ENCODE results near the gene ISG15.

ISG15 gene

GRCh38 chr1:1044455-1045078 lies 31.3 kb downstream of the ISG15 start:
- Histone ChIP-seq H3K79me2 (ENCODE audit: insufficient read depth, low read length) (no peaks in the 10 kb centered on the region), H3K9ac (ENCODE audit: low read depth, low read length, poor library complexity, severe bottlenecking) (no peak overlapping the region), H3K36me3 (ENCODE audit: insufficient read depth, low read length) (no peaks in the 10 kb centered on the region), H3F3A (ENCODE audit: low read depth) (no peaks in the 10 kb centered on the region), H3K9me2 (replicated peaks; ENCODE audit: low read depth, low read length) (no peaks in the 10 kb centered on the region), H3K4me1 (ENCODE audit: insufficient read depth, low read length, poor library complexity, severe bottlenecking) (peaks cover 10% of the 10 kb centered on the region), H3K27me3 (ENCODE audit: insufficient read depth, low read length, poor library complexity, severe bottlenecking) (no peaks in the 10 kb centered on the region), H3K4me3 (ENCODE audit: low read length, poor library complexity, severe bottlenecking) (no peak overlapping the region), H3K4me2 (ENCODE audit: low read depth, low read length, poor library complexity, severe bottlenecking) (no peak overlapping the region), H3K9me3 (ENCODE audit: insufficient read depth, low read depth, low read length) (no peaks in the 10 kb centered on the region), H2AFZ (ENCODE audit: low read length) (no peak overlapping the region), H4K20me1 (ENCODE audit: insufficient read depth, low read length, poor library complexity, severe bottlenecking) (no peaks in the 10 kb centered on the region)
- TF ChIP-seq EZH2phosphoT487 (IDR thresholded peaks at IDR 0.05; ENCODE audit: borderline replicate concordance) (no peak), CTCF (conservative IDR thresholded peaks at IDR 0.05; ENCODE audit: low read length) (no peak)

GRCh38 chr1:1045129-1045528 lies 31.8 kb downstream of the ISG15 start:
- no peak for TF ChIP-seq EZH2phosphoT487 (IDR thresholded peaks at IDR 0.05; ENCODE audit: borderline replicate concordance)
- TF ChIP-seq CTCF (conservative IDR thresholded peaks at IDR 0.05; ENCODE audit: low read length) = no peak
- H3K4me1 ChIP-seq (ENCODE audit: insufficient read depth, low read length, poor library complexity, severe bottlenecking) = peaks cover 5% of the 10 kb centered on the region
- H3K9me3 ChIP-seq (ENCODE audit: insufficient read depth, low read depth, low read length) = no peaks in the 10 kb centered on the region
- no peak overlapping the region for H3K4me3 ChIP-seq (ENCODE audit: low read length, poor library complexity, severe bottlenecking)
- no peaks in the 10 kb centered on the region for H3F3A ChIP-seq (ENCODE audit: low read depth)
- H3K9ac ChIP-seq (ENCODE audit: low read depth, low read length, poor library complexity, severe bottlenecking) = no peak overlapping the region
- no peaks in the 10 kb centered on the region for H3K79me2 ChIP-seq (ENCODE audit: insufficient read depth, low read length)
- no peaks in the 10 kb centered on the region for H3K9me2 ChIP-seq (replicated peaks; ENCODE audit: low read depth, low read length)
- H4K20me1 ChIP-seq (ENCODE audit: insufficient read depth, low read length, poor library complexity, severe bottlenecking) = no peaks in the 10 kb centered on the region
- no peak overlapping the region for H3K4me2 ChIP-seq (ENCODE audit: low read depth, low read length, poor library complexity, severe bottlenecking)
- H2AFZ ChIP-seq (ENCODE audit: low read length) = no peak overlapping the region
- H3K27me3 ChIP-seq (ENCODE audit: insufficient read depth, low read length, poor library complexity, severe bottlenecking) = no peaks in the 10 kb centered on the region
- H3K36me3 ChIP-seq (ENCODE audit: insufficient read depth, low read length) = no peaks in the 10 kb centered on the region

GRCh38 chr1:1046243-1046642 lies 32.9 kb downstream of the ISG15 start:
- H3K36me3 ChIP-seq (ENCODE audit: insufficient read depth, low read length) = no peaks in the 10 kb centered on the region
- no peaks in the 10 kb centered on the region for H3K27me3 ChIP-seq (ENCODE audit: insufficient read depth, low read length, poor library complexity, severe bottlenecking)
- no peaks in the 10 kb centered on the region for H3K9me3 ChIP-seq (ENCODE audit: insufficient read depth, low read depth, low read length)
- TF ChIP-seq EZH2phosphoT487 (IDR thresholded peaks at IDR 0.05; ENCODE audit: borderline replicate concordance) (no peak), CTCF (conservative IDR thresholded peaks at IDR 0.05; ENCODE audit: low read length) (no peak)
- no peaks in the 10 kb centered on the region for H3K79me2 ChIP-seq (ENCODE audit: insufficient read depth, low read length)
- H3K9ac ChIP-seq (ENCODE audit: low read depth, low read length, poor library complexity, severe bottlenecking) = no peak overlapping the region
- no peaks in the 10 kb centered on the region for H4K20me1 ChIP-seq (ENCODE audit: insufficient read depth, low read length, poor library complexity, severe bottlenecking)
- no peak overlapping the region for H3K4me2 ChIP-seq (ENCODE audit: low read depth, low read length, poor library complexity, severe bottlenecking)
- no peak overlapping the region for H3K4me3 ChIP-seq (ENCODE audit: low read length, poor library complexity, severe bottlenecking)
- no peaks in the 10 kb centered on the region for H3K4me1 ChIP-seq (ENCODE audit: insufficient read depth, low read length, poor library complexity, severe bottlenecking)
- H3K9me2 ChIP-seq (replicated peaks; ENCODE audit: low read depth, low read length) = no peaks in the 10 kb centered on the region
- no peaks in the 10 kb centered on the region for H3F3A ChIP-seq (ENCODE audit: low read depth)
- no peak overlapping the region for H2AFZ ChIP-seq (ENCODE audit: low read length)

Measured in Loucy (cell line).